ENCODE results near the gene PCOLCE2.

PCOLCE2 gene

DNA sequence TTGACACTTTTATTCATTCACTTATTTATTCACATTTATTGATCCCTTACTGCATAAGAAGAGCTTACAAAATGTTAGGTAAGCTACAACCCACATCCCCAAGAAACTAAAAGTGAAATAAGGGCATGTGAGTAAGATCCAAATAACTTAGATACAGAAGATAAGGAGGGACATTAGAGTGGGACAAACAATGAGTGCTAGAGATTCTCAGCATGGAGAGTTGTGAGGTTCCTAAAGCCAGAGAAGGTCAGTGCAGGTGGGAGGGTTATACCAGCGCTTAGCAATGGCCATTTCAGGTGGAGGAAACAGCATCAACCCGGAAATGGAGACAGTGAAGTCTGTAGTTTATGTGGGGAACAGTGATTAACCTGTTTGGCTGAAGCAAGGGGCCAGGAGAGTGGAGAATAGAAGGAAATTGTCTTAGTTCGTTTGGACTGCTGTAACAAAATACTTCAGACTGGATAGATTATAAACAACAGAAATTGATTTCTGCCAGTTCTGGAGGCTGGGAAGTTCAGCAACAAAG is 25.5 kb upstream of the PCOLCE2 start:
- Histone ChIP-seq H3K27ac (no peak overlapping the region), H3K4me3 (no peak overlapping the region)
- TF ChIP-seq, protein P1, sequence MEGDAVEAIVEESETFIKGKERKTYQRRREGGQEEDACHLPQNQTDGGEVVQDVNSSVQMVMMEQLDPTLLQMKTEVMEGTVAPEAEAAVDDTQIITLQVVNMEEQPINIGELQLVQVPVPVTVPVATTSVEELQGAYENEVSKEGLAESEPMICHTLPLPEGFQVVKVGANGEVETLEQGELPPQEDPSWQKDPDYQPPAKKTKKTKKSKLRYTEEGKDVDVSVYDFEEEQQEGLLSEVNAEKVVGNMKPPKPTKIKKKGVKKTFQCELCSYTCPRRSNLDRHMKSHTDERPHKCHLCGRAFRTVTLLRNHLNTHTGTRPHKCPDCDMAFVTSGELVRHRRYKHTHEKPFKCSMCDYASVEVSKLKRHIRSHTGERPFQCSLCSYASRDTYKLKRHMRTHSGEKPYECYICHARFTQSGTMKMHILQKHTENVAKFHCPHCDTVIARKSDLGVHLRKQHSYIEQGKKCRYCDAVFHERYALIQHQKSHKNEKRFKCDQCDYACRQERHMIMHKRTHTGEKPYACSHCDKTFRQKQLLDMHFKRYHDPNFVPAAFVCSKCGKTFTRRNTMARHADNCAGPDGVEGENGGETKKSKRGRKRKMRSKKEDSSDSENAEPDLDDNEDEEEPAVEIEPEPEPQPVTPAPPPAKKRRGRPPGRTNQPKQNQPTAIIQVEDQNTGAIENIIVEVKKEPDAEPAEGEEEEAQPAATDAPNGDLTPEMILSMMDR (IDR thresholded peaks at IDR 0.05) = no peak
- no peak for DNase-seq (ENCODE audit: low spot score)

DNA sequence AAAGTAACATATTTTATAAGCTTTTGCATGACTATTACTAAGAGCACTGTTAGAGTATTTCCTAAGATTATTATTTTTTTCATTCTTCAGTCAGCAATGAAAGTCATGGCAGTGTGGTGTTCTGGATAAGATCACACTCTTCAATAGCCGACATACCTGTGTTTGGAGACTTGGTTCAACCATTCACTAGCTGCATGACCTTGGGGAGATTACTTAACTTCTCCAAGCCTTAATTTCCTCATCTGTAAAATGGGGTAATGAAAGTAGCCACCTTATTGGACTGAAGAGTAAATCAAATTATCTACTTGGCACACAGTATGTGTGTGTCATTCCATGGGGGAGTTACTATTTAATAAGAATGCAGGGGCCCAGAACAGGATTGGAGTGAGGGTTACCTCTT is 24.5 kb upstream of the PCOLCE2 start:
- TF ChIP-seq, protein P1 (IDR thresholded peaks at IDR 0.05) = no peak
- no peak for DNase-seq (ENCODE audit: low spot score)
- Histone ChIP-seq H3K27ac (peak overlapping the region; percentile 62 to 80), H3K4me3 (no peak overlapping the region)

DNA sequence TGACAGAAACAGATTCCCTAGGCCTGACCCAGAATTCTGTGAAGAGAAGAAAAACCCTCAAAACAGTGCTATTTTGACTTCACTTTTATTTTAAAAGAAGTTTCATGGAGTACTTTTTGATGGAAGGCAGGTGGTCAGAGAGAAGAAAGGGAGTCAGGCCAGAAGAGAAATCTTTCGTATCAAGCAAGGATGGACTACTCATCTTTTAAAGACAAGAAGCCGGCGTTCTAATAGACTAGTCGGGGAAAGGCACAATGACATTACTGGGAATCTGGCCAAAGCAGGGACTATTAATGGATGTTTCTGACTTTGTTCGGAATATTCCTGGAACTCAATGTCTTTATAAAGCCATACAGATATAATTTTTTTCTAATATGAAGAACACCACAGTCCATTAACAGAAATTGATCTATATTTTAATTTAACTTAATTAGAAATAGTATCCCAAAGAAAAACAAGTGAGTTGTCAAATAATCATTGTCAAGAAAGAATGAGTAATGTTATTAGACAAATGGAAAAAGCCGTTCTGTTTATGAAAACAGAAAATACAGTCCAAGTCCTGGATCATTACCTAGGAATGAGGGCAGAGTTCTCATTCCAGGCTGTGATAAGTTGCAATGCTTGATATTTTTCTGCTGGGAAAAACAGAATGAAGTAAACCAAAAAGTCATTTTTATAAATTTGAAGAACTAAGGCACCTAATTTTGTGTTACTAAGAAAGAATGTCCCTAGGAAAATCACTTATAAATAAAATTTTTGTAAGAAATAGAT is 23.7 kb upstream of the PCOLCE2 start:
- TF ChIP-seq, protein P1 (IDR thresholded peaks at IDR 0.05) = no peak
- Histone ChIP-seq H3K27ac (peak overlapping the region; percentile 62 to 80), H3K4me3 (no peak overlapping the region)
- DNase-seq (ENCODE audit: low spot score) = no peak

DNA sequence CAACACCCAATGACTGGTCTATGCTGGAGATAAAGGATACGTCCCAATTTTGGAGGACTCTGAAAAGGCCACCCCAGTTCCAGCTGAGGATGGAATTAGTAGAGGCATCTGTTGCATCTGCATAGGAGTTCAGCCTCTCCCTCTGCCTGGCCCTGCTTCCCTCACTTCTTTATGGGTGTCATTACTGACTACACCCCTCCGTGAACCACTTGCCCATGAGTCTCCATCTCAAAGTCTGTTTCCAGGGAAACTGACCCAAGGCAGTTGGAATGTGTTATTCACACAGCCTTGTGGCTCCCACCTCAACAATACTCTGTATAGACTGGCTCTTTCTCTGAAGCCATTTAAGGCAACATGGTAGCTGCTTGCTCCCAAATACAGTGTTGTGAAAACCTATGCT is 21.4 kb upstream of the PCOLCE2 start:
- TF ChIP-seq, protein P1 (IDR thresholded peaks at IDR 0.05) = no peak
- Histone ChIP-seq H3K4me3 (no peak overlapping the region), H3K27ac (peak overlapping the region in 1 of 2 donors; percentile 74)
- DNase-seq (ENCODE audit: low spot score) = no peak

DNA sequence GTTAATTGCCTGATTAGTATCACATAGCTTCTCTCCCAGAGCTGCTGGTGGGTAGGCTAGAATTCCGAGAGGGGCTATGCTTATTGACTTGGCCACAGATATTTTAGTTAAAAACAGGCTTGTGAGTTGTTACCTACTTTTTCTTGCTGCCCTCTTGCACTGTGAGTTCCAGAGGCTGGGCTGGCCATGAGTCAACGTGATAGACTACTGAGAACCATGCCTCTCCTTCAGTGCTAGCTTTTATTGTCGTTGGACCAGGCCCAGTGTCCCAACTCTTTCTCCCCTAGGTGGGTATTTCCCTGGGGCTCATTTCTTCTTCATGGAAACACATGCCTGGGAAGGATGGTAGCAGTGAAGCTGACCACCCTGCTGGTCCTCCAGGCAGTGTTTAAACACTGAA is 20.4 kb upstream of the PCOLCE2 start:
- no peak for DNase-seq (ENCODE audit: low spot score)
- no peak overlapping the region for H3K4me3 ChIP-seq
- H3K27ac ChIP-seq = peak overlapping the region in 1 of 2 donors; percentile 74
- TF ChIP-seq, protein P1 (IDR thresholded peaks at IDR 0.05) = no peak

DNA sequence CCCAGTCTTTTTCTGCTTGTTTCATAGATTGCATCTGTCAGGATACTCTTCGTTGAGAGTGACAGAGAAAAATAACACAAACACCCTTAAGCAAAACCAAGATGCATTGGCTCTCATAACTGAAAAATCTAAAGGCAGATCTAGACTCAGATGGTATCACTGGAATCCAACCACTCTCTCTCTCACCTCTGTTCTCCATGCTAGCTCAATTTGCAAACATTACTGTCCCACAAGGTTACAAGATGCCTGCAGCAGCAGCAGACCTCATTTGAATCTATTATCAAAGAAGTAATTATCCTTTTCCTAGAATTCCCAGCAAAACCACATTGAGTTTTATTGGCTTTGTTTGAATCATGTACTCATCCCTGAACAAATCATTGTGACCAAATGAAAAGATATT is 19.1 kb upstream of the PCOLCE2 start:
- H3K4me3 ChIP-seq = no peak overlapping the region
- no peak overlapping the region for H3K27ac ChIP-seq
- no peak for DNase-seq (ENCODE audit: low spot score)
- TF ChIP-seq, protein P1 (IDR thresholded peaks at IDR 0.05) = no peak

Data from coronary artery (tissue), 2 donors.